NB4 (cell line): ENCODE measurements around the gene PITPNC1.
A peak's percentile ranks its signal among the peaks of the same experiment; 100 is the strongest.

Source experiments
- DNase-seq: peaks from one replicate; pipeline ENCODE4 v3.0.0; 2010; ENCODE audit warnings: low read depth
- H3K4me3 ChIP-seq: one replicate; pipeline ENCODE4 v1.5.1; 2011; ENCODE audit warnings: mild to moderate bottlenecking, low read depth, low read length, moderate library complexity
- CTCF ChIP-seq: IDR thresholded peaks from one replicate; pipeline ENCODE4 v1.5.1; 2012; ENCODE audit warnings: low read depth, low read length
- MYC ChIP-seq: IDR thresholded peaks from 2 replicates; pipeline ENCODE4 v1.6.1; 2011; ENCODE audit warnings: low read depth, low read length
- POLR2A ChIP-seq: IDR thresholded peaks from 2 replicates; pipeline ENCODE4 v1.6.1; 2011; ENCODE audit warnings: mild to moderate bottlenecking; ENCODE audit not compliant: insufficient read length; ENCODE audit errors: extremely low read depth
- TF ChIP-seq, protein P1 (sequence below): IDR thresholded peaks from 2 replicates; pipeline ENCODE4 v1.6.1; 2011; ENCODE audit warnings: low read depth, low read length

The PITPNC1 gene

DNA sequence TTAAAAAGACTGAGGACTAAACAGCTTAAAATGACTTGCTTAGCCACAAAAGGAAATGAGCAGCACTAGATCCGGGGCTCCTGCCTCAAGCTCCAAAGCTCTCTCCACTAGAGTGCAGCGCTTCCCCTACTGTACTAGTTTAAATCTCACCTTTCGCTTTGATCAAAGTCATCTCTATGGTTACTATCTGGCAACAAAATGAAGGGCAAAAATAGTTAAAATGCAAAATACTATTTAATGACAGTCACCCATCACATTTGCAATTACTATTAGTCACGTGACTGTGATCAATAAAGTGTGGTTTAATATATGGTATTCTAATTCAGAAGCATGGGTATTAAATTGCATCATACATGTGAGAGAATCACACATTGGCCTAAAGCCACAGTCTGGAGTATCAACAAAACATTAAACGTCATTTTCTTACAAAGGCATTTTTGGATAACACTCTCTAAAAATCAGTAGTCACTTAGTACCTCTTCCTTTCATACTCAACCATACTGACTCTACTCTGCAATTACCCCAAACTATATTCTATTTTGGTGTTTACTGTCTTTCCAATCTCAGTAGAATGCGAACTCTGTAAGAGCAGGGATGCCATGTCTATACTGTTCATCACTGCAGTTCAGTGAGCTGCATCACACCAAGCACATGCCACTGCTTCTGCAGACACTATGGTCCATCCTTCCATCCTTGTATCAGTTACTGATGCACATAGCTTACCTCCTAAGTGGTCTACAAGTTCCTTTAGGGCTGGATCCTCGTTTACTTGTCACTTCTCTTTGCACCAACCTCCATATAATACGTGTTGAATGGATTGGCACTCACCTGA lies 16.9 kb upstream of the PITPNC1 start:
- TF ChIP-seq CTCF (peak; percentile 48), MYC (no peak)
- DNase-seq, result peak; percentile 62
- peak overlapping the region; percentile 9 for H3K4me3 ChIP-seq

- no peak for DNase-seq
- TF ChIP-seq POLR2A (no peak), MYC (no peak), CTCF (no peak)
- TF ChIP-seq, protein P1, sequence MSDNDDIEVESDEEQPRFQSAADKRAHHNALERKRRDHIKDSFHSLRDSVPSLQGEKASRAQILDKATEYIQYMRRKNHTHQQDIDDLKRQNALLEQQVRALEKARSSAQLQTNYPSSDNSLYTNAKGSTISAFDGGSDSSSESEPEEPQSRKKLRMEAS, result no peak
Measured at GRCh38 chr17:67360880-67361279, 16.2 kb upstream of the PITPNC1 start.

DNA sequence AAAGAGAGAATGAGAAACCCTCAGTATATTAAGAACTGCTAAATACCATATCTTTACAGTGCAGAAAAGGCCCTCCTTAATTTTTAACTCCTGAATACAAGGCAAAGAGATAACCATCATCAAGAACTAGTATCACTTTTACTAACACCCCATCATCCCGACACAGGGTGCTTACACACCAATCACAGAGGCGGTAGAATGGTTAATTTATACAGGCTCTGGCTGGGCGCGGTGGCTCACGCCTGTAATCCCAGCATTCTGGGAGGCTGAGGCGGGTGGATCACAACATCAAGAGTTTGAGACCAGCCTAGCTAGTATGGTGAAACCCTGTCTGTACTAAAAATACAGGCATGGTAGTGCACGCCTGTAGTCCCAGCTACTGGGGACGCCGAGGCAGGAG lies 14.9 kb upstream of the PITPNC1 start:
- DNase-seq, result no peak
- no peak overlapping the region for H3K4me3 ChIP-seq
- TF ChIP-seq, protein P1, result no peak
- TF ChIP-seq MYC, result no peak

More at GRCh38 chr17:67360880-67361279, 16.2 kb upstream of the PITPNC1 start:
- H3K4me3 ChIP-seq, result no peak overlapping the region

GRCh38 chr17:67364847-67365737 lies 12.0 kb upstream of the PITPNC1 start:
- peak overlapping the region; percentile 99 for H3K4me3 ChIP-seq
- no peak for DNase-seq
- TF ChIP-seq, protein P1, result no peak
- TF ChIP-seq POLR2A (no peak), MYC (no peak), CTCF (no peak)

DNA sequence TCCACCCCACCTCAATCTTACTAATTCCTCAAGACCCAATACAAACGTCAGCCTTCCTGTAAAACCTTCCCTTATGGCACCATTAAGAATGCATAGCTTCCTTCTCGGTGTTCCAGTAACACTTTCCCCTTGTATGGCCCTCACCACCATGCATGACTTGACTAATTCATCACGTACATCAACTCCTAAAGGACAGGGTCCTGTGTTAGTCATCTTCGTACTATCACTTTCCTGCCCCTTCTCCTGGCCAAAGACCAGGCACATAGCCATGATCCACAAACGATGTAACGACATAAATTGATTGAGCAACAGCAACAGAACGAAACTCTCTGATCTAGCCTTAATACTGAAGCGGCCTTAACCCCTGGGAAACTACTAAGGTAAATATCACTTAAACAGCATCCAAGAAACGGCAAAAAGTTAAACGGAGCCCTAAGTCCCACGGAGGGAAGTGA lies 11.3 kb upstream of the PITPNC1 start:
- peak; percentile 62 for DNase-seq
- no peak for TF ChIP-seq CTCF
- no peak for TF ChIP-seq MYC
- TF ChIP-seq, protein P1, result no peak
- TF ChIP-seq POLR2A, result no peak

More for the DNA sequence above, 11.3 kb upstream of the PITPNC1 start:
- peak overlapping the region; percentile 99 for H3K4me3 ChIP-seq
